ENCODE data around the gene GSDME.

DNA sequence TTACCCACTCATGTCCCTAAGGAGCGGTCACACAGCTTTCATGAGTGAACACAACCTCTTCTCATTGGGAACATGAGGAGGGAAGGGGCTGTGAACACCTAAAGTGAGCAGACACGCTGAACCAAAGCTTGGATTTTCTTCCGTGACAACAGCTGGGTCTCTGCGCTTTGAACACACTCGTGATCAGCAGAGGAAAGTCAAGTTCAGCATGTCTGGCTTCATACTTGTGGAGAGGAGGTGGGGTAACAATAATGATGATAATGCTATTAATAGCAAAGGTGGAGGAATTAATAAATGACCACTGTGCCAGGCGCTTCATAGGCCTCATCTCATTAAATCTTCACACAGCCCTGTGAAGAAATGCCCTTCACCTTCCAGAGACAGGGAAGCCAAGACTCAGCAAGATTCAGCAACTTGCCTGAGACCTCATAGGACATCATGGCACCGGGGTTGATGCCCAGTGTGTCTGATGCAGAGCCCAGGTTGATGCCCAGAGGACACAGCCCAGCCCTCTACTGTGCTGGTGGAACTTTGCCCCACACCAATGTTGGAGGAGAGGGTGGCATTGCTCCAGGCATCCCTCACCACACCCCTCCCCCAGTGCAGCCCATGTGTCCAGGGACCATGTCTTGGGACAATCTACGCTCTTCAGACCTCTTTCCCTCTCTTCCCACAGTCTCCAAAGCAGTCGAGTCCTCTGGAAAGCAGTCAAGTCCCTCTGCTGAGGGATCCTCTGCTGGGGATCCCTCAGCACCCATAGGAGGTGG lies 40.6 kb downstream of the GSDME start:
- TF ChIP-seq CTCF (IDR thresholded peaks at IDR 0.05): no peak
- TF ChIP-seq REST (IDR thresholded peaks at IDR 0.05; ENCODE audit: insufficient read depth in 1 of 2, low read depth in 2 of 2, low read length in 1 of 2): no peak
- no peak for TF ChIP-seq SIN3A (IDR thresholded peaks at IDR 0.05; ENCODE audit: borderline replicate concordance, insufficient read depth, low read depth, low read length)
- TF ChIP-seq POLR2AphosphoS5 (IDR thresholded peaks at IDR 0.05; ENCODE audit: low read depth, low read length): no peak
- TF ChIP-seq TCF7L2 (IDR thresholded peaks at IDR 0.05; ENCODE audit: low read depth, low read length): no peak
